NCI-H2029 (cell line): ENCODE measurements around the gene DTNA.
A peak's percentile ranks its signal among the peaks of the same experiment; 100 is the strongest.
"Not testable (repeated sequence)": the region's sequence is repeated elsewhere in the genome, so short reads cannot be mapped to it uniquely, and the experiment has no call there.

Experiments used
- DNase-seq: peaks from one replicate; lab custom pipeline; 2025; lab: John Stamatoyannopoulos, UW

DTNA gene

GRCh38 chr18:34709750-34710441, at the start of gene DTNA:
TSS of gene DTNA (plus strand) at chr18:34710298. CDS start at chr18:34755977, 45,679 bp downstream.
- no peak for DNase-seq

GRCh38 chr18:34660572-34660971, 49.5 kb upstream of the DTNA start:
- no peak for DNase-seq

GRCh38 chr18:34661464-34662087, 48.5 kb upstream of the DTNA start:
- DNase-seq = no peak

- DNase-seq = no peak
Observed at GRCh38 chr18:34676816-34677574, 33.1 kb upstream of the DTNA start.

GRCh38 chr18:34689750-34690149, 20.3 kb upstream of the DTNA start:
- not testable (repeated sequence) for DNase-seq

- no peak for DNase-seq
Observed at GRCh38 chr18:34691614-34692013, 18.5 kb upstream of the DTNA start.

GRCh38 chr18:34694591-34695165, 15.4 kb upstream of the DTNA start:
- DNase-seq = peak; percentile 15

- no peak for DNase-seq
Observed at GRCh38 chr18:34695310-34695709, 14.8 kb upstream of the DTNA start.

GRCh38 chr18:34696671-34697070, 13.4 kb upstream of the DTNA start:
- DNase-seq = no peak

GRCh38 chr18:34697233-34697632, 12.9 kb upstream of the DTNA start:
- DNase-seq = no peak

GRCh38 chr18:34697891-34698290, 12.2 kb upstream of the DTNA start:
- no peak for DNase-seq

GRCh38 chr18:34701911-34702310, 8.2 kb upstream of the DTNA start:
- no peak for DNase-seq

GRCh38 chr18:34702814-34703213, 7.3 kb upstream of the DTNA start:
- no peak for DNase-seq

- DNase-seq = no peak
Observed at GRCh38 chr18:34704074-34704473, 6.0 kb upstream of the DTNA start.

- DNase-seq = no peak
Observed at GRCh38 chr18:34704823-34705222, 5.3 kb upstream of the DTNA start.

- DNase-seq = no peak
Observed at GRCh38 chr18:34707670-34708069, 2.4 kb upstream of the DTNA start.

GRCh38 chr18:34709104-34709503, 994 bp upstream of the DTNA start:
- no peak for DNase-seq

- DNase-seq = no peak
Observed at GRCh38 chr18:34710458-34710914, 388 bp downstream of the DTNA start.

GRCh38 chr18:34710934-34711333, 836 bp downstream of the DTNA start:
- no peak for DNase-seq

GRCh38 chr18:34716111-34716510, 6.0 kb downstream of the DTNA start:
- DNase-seq = not testable (repeated sequence)

GRCh38 chr18:34718610-34719009, 8.5 kb downstream of the DTNA start:
- no peak for DNase-seq

- no peak for DNase-seq
Observed at GRCh38 chr18:34720220-34720619, 10.1 kb downstream of the DTNA start.

- DNase-seq = no peak
Observed at GRCh38 chr18:34723143-34723542, 13.0 kb downstream of the DTNA start.
